ENCODE measurements around the gene NYAP1.
A peak's percentile ranks its signal among the peaks of the same experiment; 100 is the strongest.
"Not testable (repeated sequence)": the region's sequence is repeated elsewhere in the genome, so short reads cannot be mapped to it uniquely, and the experiment has no call there.

NYAP1 gene

DNA sequence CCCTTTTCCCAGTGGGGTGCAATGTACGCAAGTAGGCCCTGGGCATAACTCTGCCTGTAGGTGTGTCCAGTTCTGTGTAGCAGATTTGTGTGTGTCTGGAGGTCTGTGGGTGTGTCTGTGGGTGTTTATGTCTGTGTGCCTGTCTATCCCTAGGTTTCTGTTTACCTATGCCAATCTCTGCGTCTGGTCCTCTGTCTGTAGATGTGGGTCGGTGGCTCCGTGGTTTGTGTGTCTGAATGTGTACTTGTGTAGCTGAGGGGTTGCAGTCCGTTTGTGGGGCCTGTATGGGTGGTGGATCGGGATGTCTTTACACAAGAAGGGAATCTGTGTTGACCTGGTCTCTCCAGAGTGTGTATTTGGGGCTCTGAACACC, 932 bp downstream of the NYAP1 start:
- no peak for DNase-seq

- no peak for DNase-seq
Observed at GRCh38 chr7:100485471-100485876, 1.7 kb downstream of the NYAP1 start.

DNA sequence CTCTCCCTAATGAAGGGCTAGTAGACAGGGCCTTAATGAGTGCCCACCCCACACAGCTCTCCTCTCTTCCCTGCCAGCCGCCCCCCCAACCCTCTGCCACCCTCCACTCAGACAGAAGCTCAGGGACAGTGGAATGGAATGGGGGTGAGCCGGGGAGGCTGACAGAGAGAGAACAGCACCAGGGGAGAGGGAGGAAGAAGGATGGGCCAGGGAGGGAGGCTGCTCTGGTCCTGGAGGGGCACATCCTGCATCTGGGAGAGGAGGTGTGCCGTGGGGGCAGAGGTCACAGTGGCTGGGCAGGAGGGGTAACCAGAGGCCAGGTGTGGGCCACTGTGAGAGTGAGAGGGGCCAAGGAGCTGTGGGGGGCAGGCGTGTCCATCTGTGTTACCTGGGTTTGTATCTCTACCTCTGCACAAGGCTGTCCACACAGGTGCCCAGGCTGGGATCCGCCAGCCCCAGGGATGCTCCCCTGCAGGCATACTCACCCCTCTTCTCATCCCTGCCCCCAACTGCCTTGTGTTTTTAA, 2.4 kb downstream of the NYAP1 start:
- DNase-seq = no peak

DNA sequence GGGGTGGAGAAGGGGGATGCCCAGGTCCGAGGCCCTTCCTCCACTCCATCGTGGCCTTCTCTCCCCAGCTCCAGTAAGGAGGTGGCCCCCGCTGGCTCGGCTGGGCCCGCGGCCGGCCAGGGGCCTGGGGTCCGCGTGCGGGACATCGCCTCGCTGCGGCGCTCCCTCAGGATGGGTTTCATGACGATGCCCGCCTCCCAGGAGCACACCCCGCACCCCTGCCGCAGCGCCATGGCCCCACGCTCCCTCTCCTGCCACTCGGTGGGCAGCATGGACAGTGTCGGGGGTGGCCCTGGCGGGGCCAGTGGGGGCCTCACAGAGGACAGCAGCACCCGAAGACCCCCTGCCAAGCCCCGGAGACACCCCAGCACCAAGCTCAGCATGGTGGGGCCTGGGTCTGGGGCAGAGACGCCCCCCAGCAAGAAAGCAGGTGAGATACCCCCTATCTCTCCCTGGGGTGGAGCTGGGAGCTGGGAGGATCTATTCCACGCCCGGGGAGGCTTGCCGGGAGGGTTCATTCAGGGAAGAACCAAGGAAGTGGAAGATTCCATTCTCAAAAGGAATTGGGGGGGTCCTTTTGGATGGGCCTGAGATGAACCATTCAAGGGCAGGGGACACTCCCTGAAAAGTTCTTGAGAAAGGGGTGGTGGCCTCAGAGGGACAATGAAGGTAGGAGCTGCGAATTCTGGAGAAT, 3.2 kb downstream of the NYAP1 start:
- DNase-seq = no peak

GRCh38 chr7:100488333-100489095, 4.8 kb downstream of the NYAP1 start:
- DNase-seq = no peak

DNA sequence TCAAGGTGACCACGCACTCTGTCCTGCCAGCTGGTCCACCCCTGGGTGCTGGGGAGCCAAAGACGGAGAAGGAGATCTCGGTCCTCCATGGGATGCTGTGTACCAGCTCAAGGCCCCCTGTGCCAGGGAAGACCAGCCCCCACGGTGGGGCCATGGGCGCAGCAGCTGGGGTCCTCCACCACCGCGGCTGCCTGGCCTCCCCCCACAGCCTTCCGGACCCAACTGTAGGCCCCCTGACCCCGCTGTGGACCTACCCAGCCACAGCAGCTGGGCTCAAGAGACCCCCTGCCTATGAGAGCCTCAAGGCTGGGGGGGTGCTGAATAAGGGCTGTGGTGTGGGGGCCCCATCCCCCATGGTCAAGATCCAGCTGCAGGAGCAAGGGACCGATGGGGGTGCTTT, 5.4 kb downstream of the NYAP1 start:
- no peak for DNase-seq

GRCh38 chr7:100489824-100490223, 6.1 kb downstream of the NYAP1 start:
- no peak for DNase-seq

GRCh38 chr7:100490483-100491191, 6.9 kb downstream of the NYAP1 start:
- no peak for DNase-seq

DNA sequence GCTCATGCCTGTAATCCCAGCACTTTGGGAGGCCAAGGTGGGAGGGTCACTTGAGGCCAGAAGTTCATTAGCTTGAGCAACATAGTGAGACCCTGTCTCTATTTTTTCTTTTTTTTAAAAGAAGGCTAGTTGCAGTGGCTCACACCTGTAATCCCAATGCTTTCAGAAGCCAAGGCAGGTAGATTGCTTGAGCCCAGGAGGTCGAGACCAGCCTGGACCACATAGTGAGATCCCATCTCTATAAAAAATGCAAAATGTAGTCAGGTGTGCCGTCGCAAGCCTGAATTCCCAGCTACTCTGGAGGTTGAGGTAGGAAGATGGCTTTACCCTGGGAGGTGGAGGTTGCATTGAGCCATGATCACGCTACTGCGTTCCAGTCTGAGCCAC, 7.5 kb downstream of the NYAP1 start:
- no peak for DNase-seq

GRCh38 chr7:100492738-100493475, 9.2 kb downstream of the NYAP1 start:
- DNase-seq = no peak

- DNase-seq = peak; percentile 58
Observed at GRCh38 chr7:100493476-100494264, 9.9 kb downstream of the NYAP1 start.

DNA sequence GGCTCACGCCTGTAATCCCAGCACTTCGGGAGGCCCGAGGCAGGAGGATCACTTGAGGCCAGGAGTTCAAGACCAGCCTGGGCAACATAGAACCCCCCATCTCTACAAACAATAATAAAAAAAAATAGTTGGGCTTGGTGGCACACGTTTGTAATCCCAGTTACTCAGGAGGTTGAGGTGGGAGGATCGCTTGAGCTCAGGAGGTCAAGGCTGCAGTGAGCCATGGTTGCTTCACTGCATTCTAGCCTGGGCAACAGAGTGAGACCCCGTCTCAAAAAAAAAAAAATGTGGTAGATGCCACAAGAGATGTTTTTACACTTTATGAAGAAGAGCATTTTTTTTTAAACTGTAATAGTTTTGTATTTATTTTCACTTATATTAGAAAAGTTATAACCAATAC, 12.8 kb downstream of the NYAP1 start:
- no peak for DNase-seq

GRCh38 chr7:100500743-100501142, 17.0 kb downstream of the NYAP1 start:
- not testable (repeated sequence) for DNase-seq

DNA sequence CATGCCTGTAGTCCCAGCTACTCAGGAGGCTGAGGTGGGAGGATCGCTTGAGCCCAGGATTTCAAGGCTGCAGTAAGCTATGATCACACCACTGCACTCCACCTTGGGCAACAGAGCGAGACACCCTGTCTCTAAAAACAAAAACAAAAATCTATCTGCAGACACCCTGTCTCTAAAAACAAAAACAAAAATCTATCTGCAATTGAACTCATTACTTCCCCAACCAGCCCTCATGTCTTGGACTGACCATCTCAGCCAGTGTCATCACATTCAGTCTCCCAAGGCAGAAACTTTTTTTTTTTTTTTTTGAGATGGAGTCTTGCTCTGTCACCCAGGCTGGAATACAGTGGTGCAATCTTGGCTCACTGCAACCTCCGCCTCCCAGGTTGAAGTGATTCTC, 20.3 kb downstream of the NYAP1 start:
- not testable (repeated sequence) for DNase-seq

- DNase-seq = no peak
Observed at GRCh38 chr7:100504887-100505611, 21.3 kb downstream of the NYAP1 start.

DNA sequence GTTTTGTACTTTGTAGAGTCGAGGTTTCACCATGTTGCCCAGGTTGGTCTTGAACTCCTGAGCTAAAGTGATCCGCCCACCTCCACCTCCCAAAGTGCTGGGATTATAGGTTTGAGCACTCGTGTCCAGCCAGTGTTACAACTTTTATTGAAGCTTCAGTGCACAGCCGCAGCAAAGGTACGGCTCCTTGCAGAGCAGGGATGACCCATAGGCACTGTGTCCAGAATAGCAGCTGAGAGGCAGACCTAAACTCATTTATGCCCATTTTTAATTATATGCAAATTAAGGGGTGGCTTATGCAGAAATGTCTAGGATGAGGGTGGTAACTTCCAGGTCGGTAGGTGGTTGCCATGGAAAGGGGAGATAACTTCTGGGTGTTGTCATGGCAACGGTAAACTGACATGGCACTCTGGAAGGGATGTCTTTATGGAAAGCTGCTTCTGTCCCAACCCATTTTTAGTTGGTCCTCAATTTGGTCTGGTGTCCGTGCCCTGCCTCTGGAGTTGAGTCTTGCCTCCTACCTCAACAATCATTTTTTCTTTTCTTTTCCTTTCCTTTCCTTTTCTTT, 22.7 kb downstream of the NYAP1 start:
- DNase-seq = no peak

DNA sequence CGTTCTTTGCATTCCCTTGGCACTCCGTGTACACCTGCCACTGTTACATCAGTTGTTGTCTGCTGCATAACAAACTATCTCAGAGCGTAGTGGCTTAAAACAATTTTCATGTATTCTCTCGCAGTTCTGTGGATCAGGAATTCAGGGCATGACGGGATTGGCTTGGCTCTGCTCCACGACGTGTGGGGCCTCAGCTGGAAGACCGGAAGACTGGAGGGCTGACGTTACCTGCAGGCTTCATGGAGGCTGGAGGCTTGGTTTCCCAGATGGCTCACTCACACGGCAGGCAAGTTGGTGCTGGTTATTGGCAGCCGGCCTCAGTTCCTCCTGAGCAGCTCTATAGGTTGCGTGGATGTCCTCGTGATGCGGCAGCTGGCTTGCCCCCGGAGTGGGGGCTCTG, 25.5 kb downstream of the NYAP1 start:
- DNase-seq = no peak

GRCh38 chr7:100510437-100511239, 26.9 kb downstream of the NYAP1 start:
- DNase-seq = no peak

DNA sequence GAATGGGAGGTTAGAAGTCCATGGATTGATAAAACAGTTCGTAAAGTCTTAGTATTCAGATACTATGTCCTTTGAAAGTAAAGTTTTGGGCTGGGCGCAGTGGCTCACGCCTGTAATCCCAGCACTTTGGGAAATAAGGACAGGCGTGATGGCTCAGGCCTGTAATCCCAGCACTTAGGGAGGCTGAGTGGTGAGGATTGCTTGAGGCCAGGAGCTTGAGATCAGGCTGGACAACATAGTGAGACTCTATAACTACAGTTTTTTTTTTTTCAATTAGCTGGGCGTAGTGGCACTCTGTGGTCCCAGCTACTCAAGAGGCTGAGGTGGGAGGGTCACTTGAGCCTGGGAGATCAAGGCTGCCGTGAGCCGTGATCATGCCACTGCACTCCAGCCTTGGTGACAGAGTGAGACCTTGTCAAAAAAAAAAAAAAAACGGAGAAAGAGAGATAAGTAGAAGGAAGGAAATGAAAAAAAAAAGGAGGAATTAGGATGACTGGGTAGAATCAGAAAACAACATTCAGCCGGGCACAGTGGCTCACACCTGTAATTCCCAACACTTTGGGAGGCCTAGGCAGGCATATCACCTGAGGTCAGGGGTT, 29.6 kb downstream of the NYAP1 start:
- no peak for DNase-seq

GRCh38 chr7:100515072-100515532, 31.4 kb downstream of the NYAP1 start:
- DNase-seq = no peak

Data from stimulated activated CD4-positive, alpha-beta T cell treated with anti-CD3 and anti-CD28 coated beads, Interleukin-12 subunit alpha, Interleukin-12 subunit beta, amount 100 ng/mL, for 4 hours (primary cell).